Measurements from ENCODE around the gene HSPB7. TPM values are rescaled to one million over a fixed set of nuclear protein-coding genes. Genes with fewer than 3 reads are reported as not detected.

The HSPB7 gene
- total and polyA plus RNA-seq, 2 experiments from 2014 or later, result 0.13 TPM; not detected in 1

DNA sequence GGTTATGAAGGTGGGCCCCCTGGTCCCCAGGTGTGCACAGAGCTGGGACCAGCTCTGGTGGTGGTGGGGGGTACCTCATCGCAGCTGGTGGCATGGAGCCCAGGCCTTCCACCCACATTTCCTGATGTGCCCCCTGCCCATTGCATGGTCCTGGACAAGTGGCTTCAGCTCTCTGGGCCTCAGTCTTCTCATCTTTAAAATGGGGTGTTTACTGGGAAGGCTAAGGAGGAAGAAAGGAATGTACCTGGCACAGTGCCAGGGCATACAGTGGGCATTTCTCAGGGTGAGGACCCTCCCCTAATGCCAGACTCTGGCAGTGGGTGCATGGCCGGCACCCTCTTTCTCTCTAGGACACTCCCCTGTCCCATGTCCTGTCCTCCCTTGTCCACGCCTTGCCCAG is 33.2 kb upstream of the HSPB7 start (continued):
- TF ChIP-seq, protein P1, sequence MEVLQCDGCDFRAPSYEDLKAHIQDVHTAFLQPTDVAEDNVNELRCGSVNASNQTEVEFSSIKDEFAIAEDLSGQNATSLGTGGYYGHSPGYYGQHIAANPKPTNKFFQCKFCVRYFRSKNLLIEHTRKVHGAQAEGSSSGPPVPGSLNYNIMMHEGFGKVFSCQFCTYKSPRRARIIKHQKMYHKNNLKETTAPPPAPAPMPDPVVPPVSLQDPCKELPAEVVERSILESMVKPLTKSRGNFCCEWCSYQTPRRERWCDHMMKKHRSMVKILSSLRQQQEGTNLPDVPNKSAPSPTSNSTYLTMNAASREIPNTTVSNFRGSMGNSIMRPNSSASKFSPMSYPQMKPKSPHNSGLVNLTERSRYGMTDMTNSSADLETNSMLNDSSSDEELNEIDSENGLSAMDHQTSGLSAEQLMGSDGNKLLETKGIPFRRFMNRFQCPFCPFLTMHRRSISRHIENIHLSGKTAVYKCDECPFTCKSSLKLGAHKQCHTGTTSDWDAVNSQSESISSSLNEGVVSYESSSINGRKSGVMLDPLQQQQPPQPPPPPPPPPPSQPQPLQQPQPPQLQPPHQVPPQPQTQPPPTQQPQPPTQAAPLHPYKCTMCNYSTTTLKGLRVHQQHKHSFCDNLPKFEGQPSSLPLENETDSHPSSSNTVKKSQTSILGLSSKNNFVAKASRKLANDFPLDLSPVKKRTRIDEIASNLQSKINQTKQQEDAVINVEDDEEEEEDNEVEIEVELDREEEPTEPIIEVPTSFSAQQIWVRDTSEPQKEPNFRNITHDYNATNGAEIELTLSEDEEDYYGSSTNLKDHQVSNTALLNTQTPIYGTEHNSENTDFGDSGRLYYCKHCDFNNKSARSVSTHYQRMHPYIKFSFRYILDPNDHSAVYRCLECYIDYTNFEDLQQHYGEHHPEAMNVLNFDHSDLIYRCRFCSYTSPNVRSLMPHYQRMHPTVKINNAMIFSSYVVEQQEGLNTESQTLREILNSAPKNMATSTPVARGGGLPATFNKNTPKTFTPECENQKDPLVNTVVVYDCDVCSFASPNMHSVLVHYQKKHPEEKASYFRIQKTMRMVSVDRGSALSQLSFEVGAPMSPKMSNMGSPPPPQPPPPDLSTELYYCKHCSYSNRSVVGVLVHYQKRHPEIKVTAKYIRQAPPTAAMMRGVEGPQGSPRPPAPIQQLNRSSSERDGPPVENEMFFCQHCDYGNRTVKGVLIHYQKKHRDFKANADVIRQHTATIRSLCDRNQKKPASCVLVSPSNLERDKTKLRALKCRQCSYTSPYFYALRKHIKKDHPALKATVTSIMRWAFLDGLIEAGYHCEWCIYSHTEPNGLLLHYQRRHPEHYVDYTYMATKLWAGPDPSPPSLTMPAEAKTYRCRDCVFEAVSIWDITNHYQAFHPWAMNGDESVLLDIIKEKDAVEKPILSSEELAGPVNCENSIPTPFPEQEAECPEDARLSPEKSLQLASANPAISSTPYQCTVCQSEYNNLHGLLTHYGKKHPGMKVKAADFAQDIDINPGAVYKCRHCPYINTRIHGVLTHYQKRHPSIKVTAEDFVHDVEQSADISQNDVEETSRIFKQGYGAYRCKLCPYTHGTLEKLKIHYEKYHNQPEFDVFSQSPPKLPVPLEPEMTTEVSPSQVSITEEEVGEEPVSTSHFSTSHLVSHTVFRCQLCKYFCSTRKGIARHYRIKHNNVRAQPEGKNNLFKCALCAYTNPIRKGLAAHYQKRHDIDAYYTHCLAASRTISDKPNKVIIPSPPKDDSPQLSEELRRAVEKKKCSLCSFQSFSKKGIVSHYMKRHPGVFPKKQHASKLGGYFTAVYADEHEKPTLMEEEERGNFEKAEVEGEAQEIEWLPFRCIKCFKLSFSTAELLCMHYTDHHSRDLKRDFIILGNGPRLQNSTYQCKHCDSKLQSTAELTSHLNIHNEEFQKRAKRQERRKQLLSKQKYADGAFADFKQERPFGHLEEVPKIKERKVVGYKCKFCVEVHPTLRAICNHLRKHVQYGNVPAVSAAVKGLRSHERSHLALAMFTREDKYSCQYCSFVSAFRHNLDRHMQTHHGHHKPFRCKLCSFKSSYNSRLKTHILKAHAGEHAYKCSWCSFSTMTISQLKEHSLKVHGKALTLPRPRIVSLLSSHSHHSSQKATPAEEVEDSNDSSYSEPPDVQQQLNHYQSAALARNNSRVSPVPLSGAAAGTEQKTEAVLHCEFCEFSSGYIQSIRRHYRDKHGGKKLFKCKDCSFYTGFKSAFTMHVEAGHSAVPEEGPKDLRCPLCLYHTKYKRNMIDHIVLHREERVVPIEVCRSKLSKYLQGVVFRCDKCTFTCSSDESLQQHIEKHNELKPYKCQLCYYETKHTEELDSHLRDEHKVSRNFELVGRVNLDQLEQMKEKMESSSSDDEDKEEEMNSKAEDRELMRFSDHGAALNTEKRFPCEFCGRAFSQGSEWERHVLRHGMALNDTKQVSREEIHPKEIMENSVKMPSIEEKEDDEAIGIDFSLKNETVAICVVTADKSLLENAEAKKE (CRISPR knock-in tag; IDR thresholded peaks at IDR 0.05), result no peak
- TF ChIP-seq, protein P2, sequence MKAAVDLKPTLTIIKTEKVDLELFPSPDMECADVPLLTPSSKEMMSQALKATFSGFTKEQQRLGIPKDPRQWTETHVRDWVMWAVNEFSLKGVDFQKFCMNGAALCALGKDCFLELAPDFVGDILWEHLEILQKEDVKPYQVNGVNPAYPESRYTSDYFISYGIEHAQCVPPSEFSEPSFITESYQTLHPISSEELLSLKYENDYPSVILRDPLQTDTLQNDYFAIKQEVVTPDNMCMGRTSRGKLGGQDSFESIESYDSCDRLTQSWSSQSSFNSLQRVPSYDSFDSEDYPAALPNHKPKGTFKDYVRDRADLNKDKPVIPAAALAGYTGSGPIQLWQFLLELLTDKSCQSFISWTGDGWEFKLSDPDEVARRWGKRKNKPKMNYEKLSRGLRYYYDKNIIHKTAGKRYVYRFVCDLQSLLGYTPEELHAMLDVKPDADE (IDR thresholded peaks at IDR 0.05), result no peak
- TF ChIP-seq ZNF331 (CRISPR knock-in tag; IDR thresholded peaks at IDR 0.05; ENCODE audit: low read depth) (no peak), NANOG (IDR thresholded peaks at IDR 0.05; ENCODE audit: borderline replicate concordance) (no peak), STAT1 (IDR thresholded peaks at IDR 0.05; ENCODE audit: unreplicated experiment) (no peak)

DNA sequence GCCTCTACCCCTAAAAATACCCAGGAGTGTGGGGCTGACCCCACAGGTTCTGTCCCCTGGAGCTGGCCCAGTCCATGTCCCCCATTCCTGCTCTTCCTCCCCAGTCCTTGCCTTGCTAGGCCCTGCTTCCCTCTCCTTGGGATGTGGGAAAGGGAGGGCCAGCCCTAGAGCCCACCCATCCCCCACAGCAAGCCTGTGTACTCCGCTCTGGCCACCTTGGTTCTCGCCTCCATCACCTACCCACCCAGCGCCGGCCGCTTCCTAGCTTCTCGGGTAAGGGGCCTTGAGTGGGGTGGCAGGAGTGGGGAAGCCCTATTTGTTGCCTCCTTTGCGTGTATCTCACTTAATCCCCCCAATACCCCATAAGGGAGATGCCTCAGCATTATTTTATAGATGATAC is 32.5 kb upstream of the HSPB7 start:
- Mint-ChIP-seq H3K9me3 (no peaks in the 10 kb centered on the region), H3K27me3 (ENCODE audit: insufficient read depth, low read depth, poor library complexity) (peaks cover 4% of the 10 kb centered on the region), H3K36me3 (ENCODE audit: low read depth) (no peaks in the 10 kb centered on the region), H3K4me1 (peaks cover 12% of the 10 kb centered on the region), H3K27ac (no peak overlapping the region), H3K4me3 (0 out of 3 replicates have a peak overlapping the region, but pooled peaks have one; percentile 12)
- no peak overlapping the region for H3K4me2 ChIP-seq
- no peaks in the 10 kb centered on the region for H3K27me3 ChIP-seq (ENCODE audit: insufficient read depth)
- H3K4me1 ChIP-seq (ENCODE audit: insufficient read depth), result peaks cover 5% of the 10 kb centered on the region; the same call in 1 of the 2 replicates
- H4K20me1 ChIP-seq (replicated peaks; ENCODE audit: insufficient read depth), result no peaks in the 10 kb centered on the region
- no peaks in the 10 kb centered on the region for H3F3A ChIP-seq (replicated peaks; ENCODE audit: low read depth)
- H3K27ac ChIP-seq (ENCODE audit: low read depth), result no peak overlapping the region
- DNase-seq (ENCODE audit: low spot score) (no peak), ATAC-seq (peak; percentile 5; the same call in 2 of the 3 replicates)
- no peaks in the 10 kb centered on the region for H3K9me2 ChIP-seq (ENCODE audit: insufficient read depth)
- no peaks in the 10 kb centered on the region for H3K36me3 ChIP-seq (ENCODE audit: insufficient read depth)
- H3K4me3 ChIP-seq, result no peak overlapping the region
- H3K79me2 ChIP-seq (replicated peaks; ENCODE audit: insufficient read depth), result no peaks in the 10 kb centered on the region
- H2AFZ ChIP-seq, result no peak overlapping the region
- TF ChIP-seq ZNF114 (CRISPR knock-in tag; IDR thresholded peaks at IDR 0.05) (no peak), EZH2 (IDR thresholded peaks at IDR 0.05; ENCODE audit: low read depth, unreplicated experiment) (no peak)
- TF ChIP-seq, protein P3, sequence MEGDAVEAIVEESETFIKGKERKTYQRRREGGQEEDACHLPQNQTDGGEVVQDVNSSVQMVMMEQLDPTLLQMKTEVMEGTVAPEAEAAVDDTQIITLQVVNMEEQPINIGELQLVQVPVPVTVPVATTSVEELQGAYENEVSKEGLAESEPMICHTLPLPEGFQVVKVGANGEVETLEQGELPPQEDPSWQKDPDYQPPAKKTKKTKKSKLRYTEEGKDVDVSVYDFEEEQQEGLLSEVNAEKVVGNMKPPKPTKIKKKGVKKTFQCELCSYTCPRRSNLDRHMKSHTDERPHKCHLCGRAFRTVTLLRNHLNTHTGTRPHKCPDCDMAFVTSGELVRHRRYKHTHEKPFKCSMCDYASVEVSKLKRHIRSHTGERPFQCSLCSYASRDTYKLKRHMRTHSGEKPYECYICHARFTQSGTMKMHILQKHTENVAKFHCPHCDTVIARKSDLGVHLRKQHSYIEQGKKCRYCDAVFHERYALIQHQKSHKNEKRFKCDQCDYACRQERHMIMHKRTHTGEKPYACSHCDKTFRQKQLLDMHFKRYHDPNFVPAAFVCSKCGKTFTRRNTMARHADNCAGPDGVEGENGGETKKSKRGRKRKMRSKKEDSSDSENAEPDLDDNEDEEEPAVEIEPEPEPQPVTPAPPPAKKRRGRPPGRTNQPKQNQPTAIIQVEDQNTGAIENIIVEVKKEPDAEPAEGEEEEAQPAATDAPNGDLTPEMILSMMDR (conservative IDR thresholded peaks at IDR 0.05; ENCODE audit: low read depth in 2 of 2), result no peak
